ENCODE data around the gene SERP2.

GRCh38 chr13:44347949-44348348, 25.7 kb upstream of the SERP2 start:
- TF ChIP-seq CTCF (conservative IDR thresholded peaks at IDR 0.05 in 1 of 2, IDR thresholded peaks at IDR 0.05 in 1 of 2; ENCODE audit: extremely low read depth in 1 of 2, insufficient read depth in 1 of 2, low read depth in 1 of 2, low read length in 2 of 2), result no peak
- no peak for TF ChIP-seq EZH2 (IDR thresholded peaks at IDR 0.05; ENCODE audit: borderline replicate concordance, low read length)
